WTC11 (cell line): ENCODE data around the gene SLC18A2. TPM values are rescaled to one million over a fixed set of nuclear protein-coding genes. Genes with fewer than 3 reads are reported as not detected.
A peak's percentile ranks its signal among the peaks of the same experiment; 100 is the strongest.

Experiments
- ATAC-seq: fragments of 200-7000 bp; cut with Tn5 transposase; 2 replicates; pipeline ENCODE4 v1.10.0; 2021; ENCODE audit warnings: mild to moderate bottlenecking, moderate library complexity
- Bru-seq: library from RNA; stranded (reverse); fragments of 400-500 nt; gene quantifications from one replicate; lab custom pipeline; 2021; lab: Mats Ljungman, UMichigan
- CTCF ChIA-PET: fragments of 300-600 bp; sonication (Branson Sonifier 250); formaldehyde crosslinking; loops from one replicate; lab custom pipeline; 2021; ENCODE audit warnings: antibody characterized with exemption; lab: Charles Lee
- POLR2A ChIA-PET: fragments of 350-600 bp; sonication (Branson Sonifier 250); formaldehyde crosslinking; loops from one replicate; lab custom pipeline; 2021; ENCODE audit warnings: antibody characterized with exemption; lab: Charles Lee
- DNase-seq: peaks from one replicate; pipeline ENCODE4 v3.0.0; 2021; ENCODE audit warnings: low spot score
- H3K27ac Mint-ChIP-seq: 2 replicates; pipeline ENCODE4 v1.8.0; 2021; ENCODE audit warnings: mixed read lengths
- H3K27me3 Mint-ChIP-seq: 2 replicates; pipeline ENCODE4 v1.8.0; 2021; ENCODE audit warnings: low read depth, mild to moderate bottlenecking, moderate library complexity, mixed read lengths
- H3K36me3 Mint-ChIP-seq: 2 replicates; pipeline ENCODE4 v1.8.0; 2021; ENCODE audit warnings: mixed read lengths
- H3K4me1 Mint-ChIP-seq: 2 replicates; pipeline ENCODE4 v1.8.0; 2022; ENCODE audit warnings: mixed read lengths
- H3K4me3 Mint-ChIP-seq: 2 replicates; pipeline ENCODE4 v1.8.0; 2021; ENCODE audit warnings: mild to moderate bottlenecking, moderate library complexity, mixed read lengths
- H3K9me3 Mint-ChIP-seq: 2 replicates; pipeline ENCODE4 v1.8.0; 2021; ENCODE audit warnings: mixed read lengths
- CBFB ChIP-seq: sonication (generic); formaldehyde crosslinking; IDR thresholded peaks from 2 replicates; pipeline ENCODE4 v1.8.1; 2022; ENCODE audit warnings: mild to moderate bottlenecking, low read depth, missing genetic modification reagents
- CREM ChIP-seq: sonication (generic); formaldehyde crosslinking; IDR thresholded peaks from 2 replicates; pipeline ENCODE4 v1.8.1; 2022; ENCODE audit warnings: mild to moderate bottlenecking, missing genetic modification reagents, moderate library complexity
- ESRRA ChIP-seq: sonication (generic); formaldehyde crosslinking; IDR thresholded peaks from 2 replicates; pipeline ENCODE4 v1.8.1; 2022; ENCODE audit warnings: mild to moderate bottlenecking, missing genetic modification reagents, borderline replicate concordance
- ETV6 ChIP-seq: sonication (generic); formaldehyde crosslinking; IDR thresholded peaks from 2 replicates; pipeline ENCODE4 v1.8.1; 2022; ENCODE audit warnings: mild to moderate bottlenecking, missing genetic modification reagents
- IRF2 ChIP-seq: sonication (generic); formaldehyde crosslinking; IDR thresholded peaks from 2 replicates; pipeline ENCODE4 v1.8.0; 2022; ENCODE audit warnings: low read depth, missing genetic modification reagents, borderline replicate concordance
- NFATC4 ChIP-seq: fragments of 250-450 bp; sonication (Bioruptor Pico); IDR thresholded peaks from 2 replicates; pipeline ENCODE4 v1.9.0; 2021; ENCODE audit warnings: mild to moderate bottlenecking
- RELA ChIP-seq: sonication (generic); formaldehyde crosslinking; IDR thresholded peaks from 2 replicates; pipeline ENCODE4 v1.8.1; 2022; ENCODE audit warnings: missing genetic modification reagents, mild to moderate bottlenecking, borderline replicate concordance
- TCF7 ChIP-seq: sonication (generic); formaldehyde crosslinking; IDR thresholded peaks from 2 replicates; pipeline ENCODE4 v1.8.0; 2022; ENCODE audit warnings: mild to moderate bottlenecking, low read depth, missing genetic modification reagents, moderate library complexity
- TEAD4 ChIP-seq: sonication (generic); formaldehyde crosslinking; IDR thresholded peaks from 2 replicates; pipeline ENCODE4 v1.8.0; 2022; ENCODE audit warnings: mild to moderate bottlenecking, missing genetic modification reagents
- ZNF219 ChIP-seq: sonication (generic); formaldehyde crosslinking; IDR thresholded peaks from 2 replicates; pipeline ENCODE4 v1.8.0; 2023; ENCODE audit warnings: missing genetic modification reagents, mild to moderate bottlenecking, borderline replicate concordance
- ZNF317 ChIP-seq: sonication (generic); formaldehyde crosslinking; IDR thresholded peaks from 2 replicates; pipeline ENCODE4 v1.8.1; 2023; ENCODE audit warnings: low read depth, mild to moderate bottlenecking, moderate library complexity, missing genetic modification reagents, borderline replicate concordance
- ZNF396 ChIP-seq: fragments of 250-450 bp; sonication (Bioruptor Pico); IDR thresholded peaks from 2 replicates; pipeline ENCODE4 v1.8.0; 2021; ENCODE audit warnings: mild to moderate bottlenecking, moderate library complexity, borderline replicate concordance
- ZNF532 ChIP-seq: fragments of 250-450 bp; sonication (Bioruptor Pico); IDR thresholded peaks from 2 replicates; pipeline ENCODE4 v1.9.0; 2021; ENCODE audit warnings: mild to moderate bottlenecking, borderline replicate concordance
- ZNF671 ChIP-seq: fragments of 250-450 bp; sonication (Bioruptor Pico); IDR thresholded peaks from 2 replicates; pipeline ENCODE4 v1.8.0; 2021; ENCODE audit warnings: mild to moderate bottlenecking
- long read RNA-seq, 3 experiments: library from RNA in 1 of 3; library from capped mRNA in 1 of 3; library from polyadenylated mRNA in 1 of 3; unstranded in 2 of 3; stranded (forward) in 1 of 3; transcript quantifications; one replicate each; pipeline ENCODE4 v2.0.0, GENCODE V29; 2021
- total RNA-seq: library from RNA; stranded (reverse); gene quantifications from 3 replicates; pipeline ENCODE4 v1.2.3, GENCODE V29; 2021
- TF ChIP-seq, protein P1 (sequence below): fragments of 250-450 bp; sonication (Bioruptor Pico); IDR thresholded peaks from 2 replicates; pipeline ENCODE4 v1.9.0; 2021; ENCODE audit warnings: mild to moderate bottlenecking
- TF ChIP-seq, protein P2 (sequence below): sonication (generic); formaldehyde crosslinking; IDR thresholded peaks from 2 replicates; pipeline ENCODE4 v1.8.0; 2022; ENCODE audit warnings: mild to moderate bottlenecking, missing genetic modification reagents
- TF ChIP-seq, protein P3 (sequence below): fragments of 250-450 bp; sonication (Bioruptor Pico); IDR thresholded peaks from 2 replicates; pipeline ENCODE4 v1.9.0; 2021; ENCODE audit warnings: mild to moderate bottlenecking
- TF ChIP-seq, protein P4 (sequence below): sonication (generic); formaldehyde crosslinking; IDR thresholded peaks from 2 replicates; pipeline ENCODE4 v1.8.0; 2022; ENCODE audit warnings: mild to moderate bottlenecking, missing genetic modification reagents
- TF ChIP-seq, protein P5 (sequence below): fragments of 200-600 bp; IDR thresholded peaks from 2 replicates; pipeline ENCODE4 v1.8.0; 2022; ENCODE audit warnings: antibody characterized with exemption
- TF ChIP-seq, protein P6 (sequence below): sonication (generic); formaldehyde crosslinking; IDR thresholded peaks from 2 replicates; pipeline ENCODE4 v1.8.0; 2022; ENCODE audit warnings: missing genetic modification reagents

Gene SLC18A2
- total RNA-seq (5.9 to 7.1 TPM (median 7.1 TPM) in 3 replicates), Bru-seq, nascent RNA (percentile 46 among the genes with signal in this experiment)
- long read RNA-seq, experiment 1, transcript SLC18A2-201 (16 exons, 3,872 nt): major isoform, 41 of 59 reads
- long read RNA-seq, experiment 1, partial matches to known transcripts: 5 of 59 reads
- long read RNA-seq, experiment 1, other reads (novel, unspliced or antisense): 13 of 59 reads
- long read RNA-seq, experiment 2, partial matches to known transcripts: 5 of 16 reads
- long read RNA-seq, experiment 2, other reads (novel, unspliced or antisense): 8 of 16 reads
- long read RNA-seq, experiment 3, partial matches to known transcripts: 0 of 2 reads
- long read RNA-seq, experiment 3, other reads (novel, unspliced or antisense): 1 of 2 reads

DNA sequence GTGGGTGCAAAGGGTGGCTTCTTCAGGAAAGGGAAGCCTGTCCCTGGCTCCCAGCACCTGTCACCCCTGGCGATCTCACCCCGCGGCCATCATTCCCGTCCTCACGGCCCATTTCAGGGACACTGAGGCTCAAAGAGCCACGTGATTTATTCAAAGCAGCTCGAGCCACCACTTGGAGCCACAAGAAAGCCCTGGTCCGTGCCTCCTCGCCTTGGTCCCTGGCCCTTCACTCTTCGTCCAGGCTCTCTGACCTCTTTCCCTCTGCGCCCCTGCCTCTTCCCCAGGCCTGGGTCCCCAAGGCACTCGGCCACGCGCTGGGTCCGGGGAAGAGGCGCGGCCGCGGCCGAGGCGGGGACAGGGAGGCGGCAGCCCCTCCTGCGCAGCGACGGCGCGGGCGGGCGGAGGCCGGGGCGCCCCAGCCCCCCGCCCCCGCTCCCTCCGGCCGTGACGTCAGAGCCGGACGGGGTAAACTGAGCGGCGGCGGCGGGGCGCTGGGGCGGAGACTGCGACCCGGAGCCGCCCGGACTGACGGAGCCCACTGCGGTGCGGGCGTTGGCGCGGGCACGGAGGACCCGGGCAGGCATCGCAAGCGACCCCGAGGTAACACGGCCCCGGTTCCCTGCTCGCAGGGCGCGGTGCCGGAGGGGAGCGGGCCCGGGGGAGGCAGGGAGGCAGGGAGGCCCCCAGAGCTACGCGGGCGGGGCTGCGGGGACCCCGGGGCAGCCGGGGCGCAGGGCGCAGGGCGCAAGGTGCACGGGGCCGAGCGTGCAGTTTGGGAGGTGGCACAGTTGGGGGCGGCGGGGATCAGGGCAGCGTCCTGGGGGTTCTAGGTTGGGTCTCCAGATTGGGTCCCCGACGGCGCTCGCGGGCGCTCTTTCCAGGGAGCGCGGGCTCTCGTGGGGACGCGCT, at the start of gene SLC18A2:
Gene SLC18A2 (plus strand): TSS at position 494 of the 909 bp plus-strand sequence. CDS start 580 bp downstream, outside the sequence.
- peak within 1 kb of the TSS; percentile 80 for H3K4me3 Mint-ChIP-seq
- ChIA-PET POLR2A (interaction anchor here (0.6 to 1.1 kb wide), 3 partner anchors 128 to 1215 kb away, joined by 4 to 7 read pairs (median 7); no protein-coding TSS in a partner anchor), CTCF (interaction anchor here (0.9 to 5.5 kb wide), 7 partner anchors 14 to 202 kb away, joined by 3 to 56 read pairs (median 5); no protein-coding TSS in a partner anchor)
- DNase-seq: peak; percentile 50
- peaks cover 7% of the 10 kb centered on the region for H3K4me1 Mint-ChIP-seq
- ATAC-seq: peak; percentile 51
- H3K9me3 Mint-ChIP-seq: no peaks in the 10 kb centered on the region
- H3K27ac Mint-ChIP-seq: no peak within 1 kb of the TSS
- peaks cover 4% of the 10 kb centered on the region; the same call in 1 of the 2 replicates for H3K36me3 Mint-ChIP-seq
- peaks cover 37% of the 10 kb centered on the region for H3K27me3 Mint-ChIP-seq
- TF ChIP-seq ZNF396 (CRISPR knock-in tag) (no peak), TEAD4 (CRISPR knock-in tag) (no peak), CBFB (CRISPR knock-in tag) (no peak), TCF7 (no peak), ZNF219 (CRISPR knock-in tag) (no peak), CREM (CRISPR knock-in tag) (peak; percentile 73; the same call in 1 of the 2 replicates), ZNF532 (no peak), ETV6 (CRISPR knock-in tag) (no peak; the same call in 1 of the 2 replicates), ESRRA (no peak), ZNF671 (CRISPR knock-in tag) (no peak), IRF2 (CRISPR knock-in tag) (no peak), ZNF317 (CRISPR knock-in tag) (0 out of 2 replicates have a peak, but pooled peaks have one; percentile 33), NFATC4 (no peak), RELA (CRISPR knock-in tag) (no peak)
- TF ChIP-seq, protein P1, sequence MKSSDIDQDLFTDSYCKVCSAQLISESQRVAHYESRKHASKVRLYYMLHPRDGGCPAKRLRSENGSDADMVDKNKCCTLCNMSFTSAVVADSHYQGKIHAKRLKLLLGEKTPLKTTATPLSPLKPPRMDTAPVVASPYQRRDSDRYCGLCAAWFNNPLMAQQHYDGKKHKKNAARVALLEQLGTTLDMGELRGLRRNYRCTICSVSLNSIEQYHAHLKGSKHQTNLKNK (CRISPR knock-in tag): no peak
- TF ChIP-seq, protein P2, sequence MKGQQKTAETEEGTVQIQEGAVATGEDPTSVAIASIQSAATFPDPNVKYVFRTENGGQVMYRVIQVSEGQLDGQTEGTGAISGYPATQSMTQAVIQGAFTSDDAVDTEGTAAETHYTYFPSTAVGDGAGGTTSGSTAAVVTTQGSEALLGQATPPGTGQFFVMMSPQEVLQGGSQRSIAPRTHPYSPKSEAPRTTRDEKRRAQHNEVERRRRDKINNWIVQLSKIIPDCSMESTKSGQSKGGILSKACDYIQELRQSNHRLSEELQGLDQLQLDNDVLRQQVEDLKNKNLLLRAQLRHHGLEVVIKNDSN (CRISPR knock-in tag): peak; percentile 60; the same call in 1 of the 2 replicates
- TF ChIP-seq, protein P3, sequence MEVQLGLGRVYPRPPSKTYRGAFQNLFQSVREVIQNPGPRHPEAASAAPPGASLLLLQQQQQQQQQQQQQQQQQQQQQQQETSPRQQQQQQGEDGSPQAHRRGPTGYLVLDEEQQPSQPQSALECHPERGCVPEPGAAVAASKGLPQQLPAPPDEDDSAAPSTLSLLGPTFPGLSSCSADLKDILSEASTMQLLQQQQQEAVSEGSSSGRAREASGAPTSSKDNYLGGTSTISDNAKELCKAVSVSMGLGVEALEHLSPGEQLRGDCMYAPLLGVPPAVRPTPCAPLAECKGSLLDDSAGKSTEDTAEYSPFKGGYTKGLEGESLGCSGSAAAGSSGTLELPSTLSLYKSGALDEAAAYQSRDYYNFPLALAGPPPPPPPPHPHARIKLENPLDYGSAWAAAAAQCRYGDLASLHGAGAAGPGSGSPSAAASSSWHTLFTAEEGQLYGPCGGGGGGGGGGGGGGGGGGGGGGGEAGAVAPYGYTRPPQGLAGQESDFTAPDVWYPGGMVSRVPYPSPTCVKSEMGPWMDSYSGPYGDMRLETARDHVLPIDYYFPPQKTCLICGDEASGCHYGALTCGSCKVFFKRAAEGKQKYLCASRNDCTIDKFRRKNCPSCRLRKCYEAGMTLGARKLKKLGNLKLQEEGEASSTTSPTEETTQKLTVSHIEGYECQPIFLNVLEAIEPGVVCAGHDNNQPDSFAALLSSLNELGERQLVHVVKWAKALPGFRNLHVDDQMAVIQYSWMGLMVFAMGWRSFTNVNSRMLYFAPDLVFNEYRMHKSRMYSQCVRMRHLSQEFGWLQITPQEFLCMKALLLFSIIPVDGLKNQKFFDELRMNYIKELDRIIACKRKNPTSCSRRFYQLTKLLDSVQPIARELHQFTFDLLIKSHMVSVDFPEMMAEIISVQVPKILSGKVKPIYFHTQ (CRISPR knock-in tag): no peak
- TF ChIP-seq, protein P4, sequence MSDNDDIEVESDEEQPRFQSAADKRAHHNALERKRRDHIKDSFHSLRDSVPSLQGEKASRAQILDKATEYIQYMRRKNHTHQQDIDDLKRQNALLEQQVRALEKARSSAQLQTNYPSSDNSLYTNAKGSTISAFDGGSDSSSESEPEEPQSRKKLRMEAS (CRISPR knock-in tag): peak; percentile 33; the same call in 1 of the 2 replicates
- TF ChIP-seq, protein P5, sequence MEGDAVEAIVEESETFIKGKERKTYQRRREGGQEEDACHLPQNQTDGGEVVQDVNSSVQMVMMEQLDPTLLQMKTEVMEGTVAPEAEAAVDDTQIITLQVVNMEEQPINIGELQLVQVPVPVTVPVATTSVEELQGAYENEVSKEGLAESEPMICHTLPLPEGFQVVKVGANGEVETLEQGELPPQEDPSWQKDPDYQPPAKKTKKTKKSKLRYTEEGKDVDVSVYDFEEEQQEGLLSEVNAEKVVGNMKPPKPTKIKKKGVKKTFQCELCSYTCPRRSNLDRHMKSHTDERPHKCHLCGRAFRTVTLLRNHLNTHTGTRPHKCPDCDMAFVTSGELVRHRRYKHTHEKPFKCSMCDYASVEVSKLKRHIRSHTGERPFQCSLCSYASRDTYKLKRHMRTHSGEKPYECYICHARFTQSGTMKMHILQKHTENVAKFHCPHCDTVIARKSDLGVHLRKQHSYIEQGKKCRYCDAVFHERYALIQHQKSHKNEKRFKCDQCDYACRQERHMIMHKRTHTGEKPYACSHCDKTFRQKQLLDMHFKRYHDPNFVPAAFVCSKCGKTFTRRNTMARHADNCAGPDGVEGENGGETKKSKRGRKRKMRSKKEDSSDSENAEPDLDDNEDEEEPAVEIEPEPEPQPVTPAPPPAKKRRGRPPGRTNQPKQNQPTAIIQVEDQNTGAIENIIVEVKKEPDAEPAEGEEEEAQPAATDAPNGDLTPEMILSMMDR: no peak
- TF ChIP-seq, protein P6, sequence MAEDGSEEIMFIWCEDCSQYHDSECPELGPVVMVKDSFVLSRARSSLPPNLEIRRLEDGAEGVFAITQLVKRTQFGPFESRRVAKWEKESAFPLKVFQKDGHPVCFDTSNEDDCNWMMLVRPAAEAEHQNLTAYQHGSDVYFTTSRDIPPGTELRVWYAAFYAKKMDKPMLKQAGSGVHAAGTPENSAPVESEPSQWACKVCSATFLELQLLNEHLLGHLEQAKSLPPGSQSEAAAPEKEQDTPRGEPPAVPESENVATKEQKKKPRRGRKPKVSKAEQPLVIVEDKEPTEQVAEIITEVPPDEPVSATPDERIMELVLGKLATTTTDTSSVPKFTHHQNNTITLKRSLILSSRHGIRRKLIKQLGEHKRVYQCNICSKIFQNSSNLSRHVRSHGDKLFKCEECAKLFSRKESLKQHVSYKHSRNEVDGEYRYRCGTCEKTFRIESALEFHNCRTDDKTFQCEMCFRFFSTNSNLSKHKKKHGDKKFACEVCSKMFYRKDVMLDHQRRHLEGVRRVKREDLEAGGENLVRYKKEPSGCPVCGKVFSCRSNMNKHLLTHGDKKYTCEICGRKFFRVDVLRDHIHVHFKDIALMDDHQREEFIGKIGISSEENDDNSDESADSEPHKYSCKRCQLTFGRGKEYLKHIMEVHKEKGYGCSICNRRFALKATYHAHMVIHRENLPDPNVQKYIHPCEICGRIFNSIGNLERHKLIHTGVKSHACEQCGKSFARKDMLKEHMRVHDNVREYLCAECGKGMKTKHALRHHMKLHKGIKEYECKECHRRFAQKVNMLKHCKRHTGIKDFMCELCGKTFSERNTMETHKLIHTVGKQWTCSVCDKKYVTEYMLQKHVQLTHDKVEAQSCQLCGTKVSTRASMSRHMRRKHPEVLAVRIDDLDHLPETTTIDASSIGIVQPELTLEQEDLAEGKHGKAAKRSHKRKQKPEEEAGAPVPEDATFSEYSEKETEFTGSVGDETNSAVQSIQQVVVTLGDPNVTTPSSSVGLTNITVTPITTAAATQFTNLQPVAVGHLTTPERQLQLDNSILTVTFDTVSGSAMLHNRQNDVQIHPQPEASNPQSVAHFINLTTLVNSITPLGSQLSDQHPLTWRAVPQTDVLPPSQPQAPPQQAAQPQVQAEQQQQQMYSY (CRISPR knock-in tag): no peak
